K562 (cell line): ENCODE results near the gene PEAR1. TPM values are rescaled to one million over a fixed set of nuclear protein-coding genes. Genes with fewer than 3 reads are reported as not detected.

ENCODE experiments used
- ATAC-seq: fragments of 200-7000 bp; cut with Tn5 transposase; 3 replicates; pipeline ENCODE4 v1.9.1; 2020; ENCODE audit warnings: moderate library complexity
- BruUV-seq: library from RNA; stranded (reverse); fragments of 400-500 nt; replicated peaks from 2 replicates; lab custom pipeline; 2021; lab: Mats Ljungman, UMichigan
- CTCF ChIA-PET: fragments of 300-600 bp; formaldehyde crosslinking; extraction: SDS; loops from one replicate; lab custom pipeline; 2021; ENCODE audit warnings: low intra/inter-chr PET ratio; lab: Yijun Ruan, JAX
- POLR2A ChIA-PET: fragments of 300-600, 350-650 bp; sonication (Branson Sonifier 250); formaldehyde crosslinking; extraction: SDS; loops from one replicate; lab custom pipeline; 2021; ENCODE audit warnings: antibody characterized with exemption, inconsistent platforms; lab: Yijun Ruan, JAX
- DNase-seq, 4 experiments: peaks; one replicate each; pipeline versions ENCODE4 v3.0.0 to v3.0.0-alpha.2; 2011 to 2018; ENCODE audit warnings: low spot score in 3 of 4, mixed read lengths in 3 of 4; ENCODE audit errors: extremely low read depth in 1 of 4
- FAIRE-seq: peaks from 2 replicates; lab custom pipeline; 2011; peaks lifted over from hg19 to GRCh38; lab: Jason Lieb, UNC
- H2AFZ ChIP-seq: 2 replicates; pipeline ENCODE4 v1.6.0; 2011; ENCODE audit warnings: low read depth, low read length, control low read depth, inconsistent platforms
- H3K27ac ChIP-seq: fragments of 200-600 bp; 3 replicates; pipeline ENCODE4 v1.8.0; 2011; ENCODE audit warnings: low read depth, mild to moderate bottlenecking, control low read depth, inconsistent platforms, low read length, moderate library complexity, mixed read lengths; ENCODE audit errors: extremely low read depth
- H3K27me3 ChIP-seq, 2 experiments: fragments of 300-600 bp in 1 of 2; 2 replicates in 1 of 2; 3 replicates in 1 of 2; pipeline versions ENCODE4 v1.6.0 to v1.8.0; 2011; ENCODE audit warnings: inconsistent platforms in 2 of 2, low read length in 2 of 2, mild to moderate bottlenecking in 1 of 2, mixed read lengths in 1 of 2, moderate library complexity in 1 of 2; ENCODE audit not compliant: control insufficient read depth in 2 of 2, insufficient read depth in 2 of 2
- H3K36me3 ChIP-seq: fragments of 300-600 bp; 3 replicates; pipeline ENCODE4 v1.8.0; 2011; ENCODE audit warnings: mild to moderate bottlenecking, low read length, inconsistent platforms; ENCODE audit not compliant: control insufficient read depth, insufficient read depth
- H3K4me1 ChIP-seq, 2 experiments: fragments of 200-600 bp in 1 of 2; replicated peaks in 1 of 2; 2 replicates in 1 of 2; 3 replicates in 1 of 2; pipeline versions ENCODE4 v1.5.1 to v1.8.0; 2011; ENCODE audit warnings: inconsistent platforms in 2 of 2, low read length in 2 of 2, mild to moderate bottlenecking in 1 of 2, mixed read lengths in 1 of 2, moderate library complexity in 1 of 2; ENCODE audit not compliant: control insufficient read depth in 2 of 2, insufficient read depth in 2 of 2
- H3K4me2 ChIP-seq: 2 replicates; pipeline ENCODE4 v1.6.1; 2011; ENCODE audit warnings: low read length, control low read depth, inconsistent platforms, mixed read lengths; ENCODE audit not compliant: insufficient read depth
- H3K4me3 ChIP-seq: fragments of 200-600 bp; sonication (generic), shearing (Covaris generic); 2 replicates; pipeline ENCODE4 v1.5.1; 2016; ENCODE audit warnings: control low read depth, inconsistent platforms
- H3K79me2 ChIP-seq: fragments of 200-600 bp; 3 replicates; pipeline ENCODE4 v1.8.0; 2011; ENCODE audit warnings: low read length, inconsistent platforms; ENCODE audit not compliant: control insufficient read depth, insufficient read depth
- H3K9ac ChIP-seq, 2 experiments: 2 replicates each; pipeline versions ENCODE4 v1.6.0 to v1.6.1; 2011; ENCODE audit warnings: low read depth in 2 of 2, low read length in 2 of 2, control low read depth in 1 of 2, inconsistent platforms in 1 of 2, mild to moderate bottlenecking in 1 of 2, mixed read lengths in 1 of 2; ENCODE audit not compliant: insufficient read depth in 1 of 2
- H3K9me1 ChIP-seq: one replicate; pipeline ENCODE4 v1.6.0; 2011; ENCODE audit warnings: inconsistent platforms, mild to moderate bottlenecking, low read length, moderate library complexity; ENCODE audit not compliant: control insufficient read depth, insufficient read depth
- H3K9me3 ChIP-seq: replicated peaks from 2 replicates; pipeline ENCODE4 v1.5.1; 2011; ENCODE audit warnings: low read depth, low read length, inconsistent platforms; ENCODE audit not compliant: control insufficient read depth, insufficient read depth
- H4K20me1 ChIP-seq: replicated peaks from 2 replicates; pipeline ENCODE4 v1.6.1; 2011; ENCODE audit warnings: low read length, inconsistent platforms, mixed read lengths; ENCODE audit not compliant: control insufficient read depth, insufficient read depth
- ATF3 ChIP-seq, 2 experiments: fragments of 450-650 bp in 1 of 2; sonication (generic) in 1 of 2; formaldehyde crosslinking in 1 of 2; IDR thresholded peaks in 1 of 2; conservative IDR thresholded peaks in 1 of 2; 2 replicates each; pipeline versions ENCODE4 v1.6.1 to v1.8.1; 2016 to 2023; ENCODE audit warnings: mild to moderate bottlenecking in 2 of 2, moderate library complexity in 2 of 2, inconsistent platforms in 1 of 2, missing genetic modification reagents in 1 of 2
- HDAC3 ChIP-seq: fragments of 450-650 bp; IDR thresholded peaks from 2 replicates; pipeline ENCODE4 v1.6.1; 2018; ENCODE audit warnings: borderline replicate concordance, mild to moderate bottlenecking, moderate library complexity; ENCODE audit not compliant: partially characterized antibody
- HDAC6 ChIP-seq: IDR thresholded peaks from 2 replicates; pipeline ENCODE4 v1.6.1; 2012; ENCODE audit warnings: low read depth, mild to moderate bottlenecking, control low read depth, inconsistent platforms, low read length, moderate library complexity
- MAX ChIP-seq: sonication (generic); formaldehyde crosslinking; IDR thresholded peaks from 2 replicates; pipeline ENCODE4 v1.9.0; 2022; ENCODE audit warnings: mild to moderate bottlenecking, missing genetic modification reagents
- TAL1 ChIP-seq: fragments of 450-650 bp; IDR thresholded peaks from 2 replicates; pipeline ENCODE4 v1.6.1; 2016; ENCODE audit warnings: mild to moderate bottlenecking
- ZC3H4 ChIP-seq: sonication (generic); formaldehyde crosslinking; IDR thresholded peaks from 2 replicates; pipeline ENCODE4 v1.9.0; 2021; ENCODE audit warnings: missing genetic modification reagents, borderline replicate concordance
- ZNF584 ChIP-seq: fragments of 200-800 bp; sonication (Bioruptor generic); IDR thresholded peaks from 2 replicates; pipeline ENCODE4 v1.6.1; 2016; ENCODE audit warnings: low read depth, mild to moderate bottlenecking, missing genetic modification characterization, missing compliant biosample characterization
- ZNF589 ChIP-seq: fragments of 200-800 bp; sonication (Bioruptor generic); IDR thresholded peaks from 2 replicates; pipeline ENCODE4 v1.6.1; 2016; ENCODE audit warnings: low read depth, missing genetic modification characterization, missing compliant biosample characterization
- WGBS: fragments of 100-300 bp; shearing (Covaris generic); methylation state at CpG from one replicate; pipeline ENCODE4 v1.1.6; 2016; ENCODE audit warnings: low coverage, mixed read lengths; ENCODE audit not compliant: insufficient coverage; ENCODE audit errors: missing lambda C conversion rate; 5-methylcytosine and 5-hydroxymethylcytosine counted together
- in situ Hi-C: fragments of 300-500 bp; cut with MboI; formaldehyde crosslinking; loops from 4 replicates; pipeline ENCODE4 v1.15.0; 2018; ENCODE audit warnings: inconsistent platforms, mixed read lengths
- intact Hi-C: fragments of 100-400 bp; cut with micrococcal nuclease; formaldehyde crosslinking; loops from 2 replicates; pipeline ENCODE4 v1.14.2; 2022
- polyA plus RNA-seq, 8 experiments: library from polyadenylated mRNA; depleted of rRNA in 4 of 8; stranded (reverse) in 5 of 8; unstranded in 3 of 8; fragments of >200 nt; fragmentation: Nextera tagmentation in 2 of 8; fragmentation: Illumina TruSeq in 1 of 8; extraction: Ambion mirVana in 2 of 8; extraction: Trizol in 1 of 8; gene quantifications; 2 replicates each; pipeline versions ENCODE4 v1.2.1 to v1.2.3, GENCODE V29; 2011 to 2014; ENCODE audit warnings: inconsistent platforms in 1 of 8, missing spikeins in 1 of 8
- total RNA-seq, 7 experiments: library from RNA; depleted of rRNA in 6 of 7; stranded (reverse); fragments of >200 nt in 6 of 7; fragmentation: Illumina TruSeq in 2 of 7; extraction: Trizol in 2 of 7; gene quantifications; 2 replicates each; pipeline versions ENCODE4 v1.2.1 to v1.2.3, GENCODE V29; 2011 to 2021; ENCODE audit warnings: low replicate concordance in 1 of 7

Gene PEAR1
- total and polyA plus RNA-seq, 9 of the 15 experiments (the other 6 are each of a cell fraction or from before 2014, with no cell fraction given): 0.87 to 13.9 (median 6.1) TPM

GRCh38 chr1:156935505-156936128 lies 42.1 kb downstream of the PEAR1 start:
- no peak for FAIRE-seq

More at GRCh38 chr1:156935505-156936128, 42.1 kb downstream of the PEAR1 start:
- Histone ChIP-seq H3K9me1 (peaks cover 3% of the 10 kb centered on the region), H3K27me3 (no peaks in the 10 kb centered on the region)
- intact Hi-C loops: no loop called here
- TF ChIP-seq HDAC6: no peak
- TF ChIP-seq ATF3 (IDR thresholded peaks at IDR 0.05): no peak
- TF ChIP-seq ATF3 (CRISPR knock-in tag; conservative IDR thresholded peaks at IDR 0.05): no peak
- TF ChIP-seq ZNF589: no peak
- no peak for TF ChIP-seq HDAC3
- TF ChIP-seq MAX: no peak
- no peak for TF ChIP-seq TAL1
- TF ChIP-seq ZC3H4: no peak
- no peak for TF ChIP-seq ZNF584 (CRISPR knock-in tag)
- TF ChIP-seq, all 486 proteins: peak for 0
- ChIA-PET CTCF (no interaction called here), POLR2A (interaction anchor here (0.6 to 1.5 kb wide), 3 partner anchors 13 to 55 kb away, joined by 3 to 5 read pairs (median 3); no protein-coding TSS in a partner anchor)
- WGBS: 89% methylated on average over 17 of the region's 17 CpGs
- H4K20me1 ChIP-seq: no peaks in the 10 kb centered on the region; the same call in 1 of the 2 replicates
- ATAC-seq (no peak), DNase-seq (no peak)
- no peak overlapping the region for H3K4me3 ChIP-seq
- H3K4me2 ChIP-seq: no peak overlapping the region
- H3K36me3 ChIP-seq: peaks cover 16% of the 10 kb centered on the region; the same call in 1 of the 3 replicates
- no peak overlapping the region for H3K9ac ChIP-seq
- no TSS peak for BruUV-seq
- no peaks in the 10 kb centered on the region; a peak in 2 of 5 replicates for H3K4me1 ChIP-seq
- in situ Hi-C loops: no loop called here
- H3K9me3 ChIP-seq: no peaks in the 10 kb centered on the region
- no peaks in the 10 kb centered on the region for H3K79me2 ChIP-seq
- H2AFZ ChIP-seq: no peak overlapping the region
- H3K27ac ChIP-seq: no peak overlapping the region
